OCI-M1 (cell line): ENCODE data around the gene PDXDC1.
"Not testable (repeated sequence)": the region's sequence is repeated elsewhere in the genome, so short reads cannot be mapped to it uniquely, and the experiment has no call there.

Source experiments
- DNase-seq: peaks from one replicate; lab custom pipeline; 2025; lab: John Stamatoyannopoulos, UW

PDXDC1 gene

DNA sequence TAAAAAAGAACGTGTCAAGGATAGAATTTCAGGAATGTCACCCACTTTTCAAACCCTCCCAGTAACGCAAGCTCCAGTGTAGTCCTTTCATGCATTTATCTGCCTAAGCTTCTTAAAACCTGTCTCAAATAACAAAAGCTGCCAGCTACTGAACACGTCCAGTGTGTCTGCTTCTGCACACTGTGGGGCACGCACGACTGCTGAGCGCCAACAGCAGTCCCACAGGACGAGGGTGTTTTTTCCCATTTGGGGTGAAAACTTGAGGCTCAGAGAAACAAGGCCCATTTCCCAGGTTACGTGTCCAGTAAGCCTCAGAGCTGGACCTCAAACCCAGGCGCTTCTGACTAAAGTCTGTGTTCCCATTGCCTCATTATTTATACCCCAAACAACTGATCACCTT lies 63.9 kb downstream of the PDXDC1 start:
- no peak for DNase-seq

DNA sequence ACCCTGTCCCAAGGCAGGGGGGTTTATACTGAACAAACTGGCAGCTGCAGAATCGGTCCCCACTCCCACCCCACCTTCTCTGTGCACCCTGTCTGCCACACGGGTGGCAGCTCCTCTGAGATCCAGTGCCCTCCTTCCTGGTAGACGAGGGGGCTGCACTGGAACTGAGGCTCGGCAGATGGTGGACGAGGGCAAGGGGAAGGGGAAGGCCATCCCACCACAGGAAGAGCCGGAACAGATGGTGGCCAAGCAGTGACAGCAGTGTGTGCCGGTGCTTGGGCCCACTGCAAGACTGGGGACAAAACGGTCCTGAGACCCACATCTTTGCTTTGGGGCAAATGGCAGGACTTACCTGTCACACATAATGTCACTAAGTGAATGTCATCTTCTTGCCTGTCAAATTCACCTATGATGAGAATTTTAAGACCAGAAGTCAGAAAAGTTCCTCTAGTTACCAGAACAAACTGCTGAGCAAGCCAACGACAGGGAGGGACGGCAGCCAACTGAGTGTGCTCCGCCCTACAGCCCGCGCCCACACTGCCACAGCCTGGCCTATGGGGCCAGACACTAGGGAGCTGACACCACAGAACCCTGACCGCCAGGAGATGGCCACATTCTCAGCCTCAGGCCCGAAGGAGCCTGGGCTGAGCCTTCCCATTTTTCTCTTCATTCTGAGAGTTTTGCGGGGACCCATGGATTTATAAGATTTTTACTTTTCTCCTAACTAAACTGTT lies 66.6 kb downstream of the PDXDC1 start:
- peak; percentile 85 for DNase-seq

DNA sequence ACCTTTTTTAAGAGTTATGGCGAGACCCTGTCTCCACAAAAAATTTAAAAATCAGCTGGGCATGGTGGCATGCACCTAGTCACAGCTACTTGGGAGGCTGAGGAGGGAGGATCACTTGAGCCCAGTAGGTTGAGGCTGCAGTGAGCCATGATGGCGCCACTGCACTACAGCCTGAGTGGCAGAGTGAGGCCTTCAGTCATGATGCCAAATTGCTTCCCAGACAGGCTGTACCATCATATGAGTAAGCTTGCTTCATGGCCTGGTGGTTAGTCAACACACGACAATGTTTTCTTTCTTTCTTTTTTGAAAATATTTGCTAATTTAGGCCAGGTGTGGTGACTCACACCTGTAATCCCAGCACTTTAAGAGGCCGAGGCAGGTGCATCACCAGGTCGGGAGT lies 68.5 kb downstream of the PDXDC1 start:
- DNase-seq = no peak

- no peak for DNase-seq
Measured at GRCh38 chr16:15044286-15044685, 69.5 kb downstream of the PDXDC1 start.

- not testable (repeated sequence) for DNase-seq
Measured at GRCh38 chr16:15045270-15045669, 70.4 kb downstream of the PDXDC1 start.

- DNase-seq = peak; percentile 5
Measured at GRCh38 chr16:15046692-15047376, 72.0 kb downstream of the PDXDC1 start.

DNA sequence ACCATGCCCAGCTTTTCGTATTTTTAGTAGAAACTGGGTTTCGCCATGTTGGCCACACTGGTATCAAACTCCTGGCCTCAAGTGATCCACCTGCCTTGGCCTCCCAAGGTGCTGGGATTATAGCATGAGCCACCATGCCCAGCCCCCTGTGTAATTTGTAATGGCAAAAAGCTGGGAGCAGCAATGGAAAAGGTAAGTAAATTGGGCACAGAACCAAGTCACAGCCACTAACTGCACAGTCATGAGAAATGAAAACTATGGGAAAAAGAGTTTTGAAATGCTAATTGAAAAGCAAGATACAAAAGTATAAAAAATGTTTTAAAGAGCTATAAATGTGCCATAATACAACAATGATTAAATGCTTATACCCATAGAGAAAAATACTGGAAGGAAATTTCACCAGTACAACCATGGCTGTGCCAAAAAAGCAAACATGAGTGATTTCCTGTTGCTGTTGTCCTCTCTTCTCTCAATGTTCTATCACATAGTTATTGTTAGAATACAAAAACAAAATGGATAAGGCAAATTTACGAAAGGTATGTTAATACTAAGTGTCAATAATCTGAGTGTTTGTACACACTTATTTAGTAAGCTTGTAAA lies 74.9 kb downstream of the PDXDC1 start:
- DNase-seq = no peak

DNA sequence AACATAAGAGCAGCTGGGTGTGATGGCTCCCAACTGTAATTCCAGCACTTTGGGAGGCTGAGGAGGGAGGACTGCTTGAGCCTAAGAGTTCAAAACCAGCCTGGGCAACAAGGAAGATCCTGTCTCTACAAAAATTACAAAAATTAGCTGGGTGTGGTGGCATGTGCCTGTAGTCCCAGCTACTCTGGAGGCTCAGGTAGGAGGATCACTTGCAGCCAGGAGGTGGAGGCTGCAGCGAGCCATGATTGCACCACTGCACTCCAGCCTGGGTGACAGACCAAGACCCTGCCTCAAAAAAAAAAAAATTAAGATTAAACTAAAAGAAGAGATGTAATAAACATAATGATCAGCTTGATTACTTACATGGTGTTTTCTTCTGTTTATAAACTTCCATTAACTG lies 75.6 kb downstream of the PDXDC1 start:
- DNase-seq = not testable (repeated sequence)

GRCh38 chr16:15051387-15051951 lies 76.6 kb downstream of the PDXDC1 start:
- DNase-seq = no peak

GRCh38 chr16:15052747-15053476 lies 78.1 kb downstream of the PDXDC1 start:
- DNase-seq = no peak

- DNase-seq = no peak
Measured at GRCh38 chr16:15053904-15054303, 79.1 kb downstream of the PDXDC1 start.

- DNase-seq = peak; percentile 37
Measured at GRCh38 chr16:15054357-15055140, 79.7 kb downstream of the PDXDC1 start.

GRCh38 chr16:15055141-15056053 lies 80.6 kb downstream of the PDXDC1 start:
- DNase-seq = peak; percentile 69

DNA sequence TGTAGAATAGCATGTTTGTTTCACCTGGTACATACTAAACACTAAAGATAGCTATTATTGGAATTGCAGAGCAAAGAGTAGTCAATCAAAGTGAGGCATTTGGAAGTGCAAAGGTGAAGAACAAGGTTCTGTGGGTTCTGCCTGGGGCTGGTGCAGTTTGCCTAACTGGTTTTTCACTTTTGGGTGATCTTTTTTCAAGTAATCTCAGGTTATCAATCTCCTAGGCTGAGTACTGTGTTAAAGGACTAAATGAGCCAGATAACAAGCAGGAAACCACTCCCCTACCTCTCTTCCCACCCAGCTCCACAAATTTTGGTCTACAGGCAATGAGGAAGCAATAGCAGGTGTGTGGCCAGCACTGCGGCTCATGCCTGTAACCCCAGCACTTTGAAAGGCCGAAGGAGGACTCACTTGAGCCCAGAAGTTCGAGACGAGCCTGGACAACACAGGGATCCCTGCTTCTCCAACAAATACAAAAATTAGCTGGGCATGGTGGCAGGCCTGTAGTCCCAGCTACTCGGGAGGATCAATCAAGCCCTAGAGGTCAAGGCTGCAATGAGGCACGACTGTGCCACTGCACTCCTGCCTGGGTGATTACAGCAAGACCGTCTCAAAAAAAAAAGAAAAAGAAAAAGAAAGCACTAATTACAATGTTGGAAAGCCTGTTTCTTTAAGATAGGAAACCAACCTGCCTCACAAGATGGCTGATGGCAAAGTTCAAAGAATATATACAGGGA lies 83.0 kb downstream of the PDXDC1 start:
- no peak for DNase-seq

GRCh38 chr16:15059324-15059723 lies 84.5 kb downstream of the PDXDC1 start:
- DNase-seq = no peak

- DNase-seq = peak; percentile 14
Measured at GRCh38 chr16:15062085-15062810, 87.4 kb downstream of the PDXDC1 start.

- DNase-seq = peak; percentile 48
Measured at GRCh38 chr16:15065961-15066360, 91.1 kb downstream of the PDXDC1 start.

- DNase-seq = not testable (repeated sequence)
Measured at GRCh38 chr16:15066690-15067089, 91.9 kb downstream of the PDXDC1 start.

DNA sequence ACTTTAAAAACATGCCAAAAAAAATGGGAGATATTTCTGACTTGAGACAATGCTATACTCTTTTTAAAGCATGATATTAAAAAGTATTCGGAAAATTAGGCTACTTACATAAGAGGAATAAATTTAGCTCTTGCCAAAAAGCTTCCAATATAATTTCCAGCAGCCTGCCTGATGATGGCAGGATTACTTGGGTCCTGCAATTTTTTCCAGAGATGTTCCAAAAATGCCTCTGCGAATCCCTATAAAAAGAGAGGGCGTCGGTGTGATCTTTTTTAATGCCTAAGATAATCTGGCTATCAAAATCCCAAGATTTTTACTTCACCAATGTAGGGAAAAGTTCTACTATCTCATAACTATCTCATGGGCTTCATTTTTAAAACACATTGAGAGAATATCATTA lies 96.2 kb downstream of the PDXDC1 start:
- DNase-seq = not testable (repeated sequence)
